GM19324 (cell line): ENCODE results near the gene OPCML.

Source experiments
- ATAC-seq: cut with Tn5 transposase; IDR thresholded peaks from one replicate; pipeline ENCODE4 v1.9.1; 2021; ENCODE audit warnings: mild to moderate bottlenecking, moderate library complexity; ENCODE audit not compliant: unreplicated experiment, low FRiP score

Gene OPCML

DNA sequence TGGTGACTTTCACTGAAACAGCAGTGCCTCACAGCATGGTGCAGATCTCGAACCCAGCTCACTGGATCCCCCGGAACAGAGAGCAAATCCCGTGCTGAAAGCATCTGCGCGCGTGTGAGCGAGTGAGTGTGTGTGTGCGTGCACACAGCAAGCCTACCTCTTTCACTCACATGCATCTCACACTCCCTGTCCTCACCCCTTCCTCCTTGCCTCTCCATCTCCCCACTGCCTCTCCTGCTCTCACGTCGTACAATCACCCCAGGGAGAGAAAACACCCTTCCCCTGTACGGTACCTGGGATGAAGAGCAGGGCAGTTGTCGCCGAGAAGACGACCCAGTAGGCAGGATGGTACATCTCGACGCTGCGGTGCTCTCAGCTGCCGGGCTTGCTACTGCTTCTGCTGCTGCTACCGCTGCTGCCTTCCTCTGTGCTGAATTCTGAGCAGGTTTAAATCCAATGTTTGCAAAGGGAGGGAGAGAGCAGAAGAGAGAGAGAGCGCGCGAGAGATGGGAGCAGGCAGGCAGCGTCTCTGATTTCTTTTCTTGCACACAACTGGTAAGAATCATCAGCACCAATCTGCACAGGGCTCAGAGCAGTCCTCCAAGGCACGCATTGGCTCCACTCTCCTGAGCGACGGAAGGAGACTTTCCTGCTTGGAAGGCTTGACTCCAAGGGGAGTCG lies at the start of gene OPCML:
Gene OPCML, minus strand, starts transcription at position 531 of the 681 bp plus-strand sequence.
- no peak for ATAC-seq

DNA sequence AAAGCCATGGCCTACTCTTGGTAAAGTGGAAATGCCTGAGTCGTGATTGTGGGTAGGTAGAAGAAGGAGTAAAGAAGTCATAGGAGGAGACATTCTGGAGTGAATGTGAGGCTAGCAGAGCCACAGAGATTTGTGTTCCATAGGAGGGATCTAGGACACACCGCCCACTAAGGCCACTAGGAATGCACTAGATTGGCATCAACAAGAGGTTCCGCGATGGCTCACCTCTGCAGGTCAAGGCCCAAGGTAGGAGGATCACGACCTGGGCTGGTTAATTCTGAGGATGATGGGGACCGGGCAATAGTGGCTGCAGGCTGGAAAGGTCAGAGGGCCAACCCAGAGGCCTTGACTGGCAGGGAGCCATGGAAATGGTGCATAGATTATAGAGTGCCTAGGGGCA lies 48.8 kb upstream of the OPCML start:
- no peak for ATAC-seq

DNA sequence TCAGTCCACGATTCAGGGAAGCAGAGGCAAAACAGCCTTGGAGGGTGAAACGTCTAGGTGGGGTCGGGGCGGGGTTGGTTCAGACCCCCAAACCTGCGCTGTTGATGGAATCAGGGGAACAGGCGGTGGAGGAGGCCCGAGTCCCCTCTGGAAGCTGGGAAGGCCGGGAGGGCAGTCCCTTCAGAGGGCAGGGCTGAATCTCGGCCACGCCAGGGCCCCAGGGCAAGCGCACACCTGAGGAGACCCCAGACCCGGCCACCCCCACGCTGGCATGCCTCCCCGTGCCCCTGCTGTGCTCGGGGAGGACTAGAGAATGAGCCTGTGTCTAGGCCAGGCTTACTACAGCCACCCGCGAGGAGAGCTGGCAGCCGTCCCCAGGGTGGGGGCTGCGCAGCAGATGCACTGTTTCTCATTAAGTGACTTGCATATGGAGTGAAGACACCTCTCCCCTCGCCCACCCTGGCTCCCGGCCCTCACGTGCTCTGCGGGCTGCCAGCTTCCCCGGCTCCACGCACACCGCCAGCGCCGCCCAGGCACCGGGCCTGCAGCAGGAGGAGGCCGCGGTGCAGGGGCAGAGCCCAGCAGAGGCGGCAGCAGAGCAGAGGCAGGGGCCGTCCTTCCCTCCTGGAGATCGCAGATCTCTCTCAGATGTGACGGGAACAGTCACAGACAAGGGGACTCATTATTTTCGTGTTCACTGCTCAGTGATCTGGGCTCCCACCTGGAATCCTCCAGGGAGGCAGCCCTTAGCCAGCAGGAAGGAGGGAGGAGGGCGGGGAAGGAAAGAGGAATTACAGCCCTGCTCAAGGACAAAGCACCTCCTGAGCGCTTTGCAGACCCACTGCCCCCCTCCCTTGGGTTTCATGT lies 47.1 kb upstream of the OPCML start:
- no peak for ATAC-seq

DNA sequence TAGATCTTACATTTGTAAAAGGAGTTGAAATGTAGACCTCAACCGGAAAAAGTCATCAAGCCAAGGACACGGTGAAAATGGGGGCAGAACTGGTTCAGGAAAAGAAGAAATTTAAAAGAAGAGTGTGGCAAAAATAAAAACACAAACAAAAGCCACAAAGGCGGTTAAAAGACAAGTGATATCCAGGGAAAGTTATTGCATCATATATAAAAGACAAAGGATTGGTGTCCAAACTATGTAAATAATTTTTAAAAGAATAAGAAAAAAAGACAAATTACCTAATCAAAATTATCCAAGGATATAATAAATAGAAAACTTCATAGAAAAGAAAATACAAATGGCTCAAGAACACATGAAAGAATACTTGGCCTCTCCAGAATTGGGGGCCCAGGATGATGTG lies 45.1 kb upstream of the OPCML start:
- ATAC-seq = no peak

DNA sequence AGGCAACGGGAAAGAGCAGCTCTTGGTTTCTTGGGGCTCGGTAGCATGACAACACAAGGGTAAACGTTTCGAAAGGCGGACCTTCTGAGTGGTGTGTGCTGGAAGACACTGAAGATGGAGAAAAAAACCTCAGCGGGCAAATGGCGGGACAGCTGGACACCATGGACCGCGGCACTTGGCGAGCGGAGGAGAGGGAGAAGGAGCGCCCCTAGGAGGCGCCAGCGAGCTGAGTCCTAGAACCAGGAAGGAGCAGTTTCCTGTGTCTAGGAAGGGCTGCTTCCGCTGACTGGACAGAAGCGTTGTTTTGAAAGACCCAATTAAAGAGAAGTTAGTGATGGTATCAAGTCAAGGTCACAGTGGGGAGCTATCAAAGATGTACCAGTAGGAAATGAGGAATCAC lies 44.0 kb upstream of the OPCML start:
- ATAC-seq = no peak

DNA sequence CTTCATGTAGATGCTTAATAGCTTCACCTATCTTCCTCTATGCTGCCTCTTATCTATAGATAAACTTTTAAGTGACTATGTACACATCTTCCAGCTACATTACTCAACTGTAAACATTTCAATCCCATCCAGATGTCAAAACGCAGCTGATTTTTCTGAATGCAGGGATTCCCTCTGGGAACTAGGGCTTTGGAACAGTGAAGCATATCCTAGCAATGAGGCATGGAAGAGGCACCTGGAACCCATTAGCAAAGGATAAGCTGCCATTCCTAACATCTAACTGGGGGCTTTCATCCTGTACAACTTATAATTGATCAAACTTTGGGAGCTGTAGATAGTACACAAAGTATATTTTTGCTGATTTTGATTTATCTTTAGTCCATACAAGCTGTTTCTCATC lies 40.8 kb upstream of the OPCML start:
- ATAC-seq = no peak

DNA sequence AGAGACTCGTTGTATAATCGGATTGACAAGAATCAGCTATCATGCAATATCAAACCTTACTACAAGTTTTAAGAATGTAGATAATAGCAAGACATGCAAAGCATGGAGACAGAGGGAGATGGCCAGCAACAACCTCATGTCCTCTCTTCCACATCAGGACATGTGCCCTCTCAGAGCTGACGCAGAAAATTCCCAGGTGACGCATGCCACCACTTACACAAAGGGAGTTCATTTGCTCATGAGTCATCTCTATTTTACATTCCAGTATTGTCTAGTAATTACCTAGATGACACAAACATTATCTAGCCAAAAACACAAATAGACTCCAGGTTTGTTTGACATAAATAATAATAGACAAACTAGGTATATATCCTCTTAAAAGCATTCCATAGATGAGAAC lies 38.1 kb upstream of the OPCML start:
- ATAC-seq = no peak

DNA sequence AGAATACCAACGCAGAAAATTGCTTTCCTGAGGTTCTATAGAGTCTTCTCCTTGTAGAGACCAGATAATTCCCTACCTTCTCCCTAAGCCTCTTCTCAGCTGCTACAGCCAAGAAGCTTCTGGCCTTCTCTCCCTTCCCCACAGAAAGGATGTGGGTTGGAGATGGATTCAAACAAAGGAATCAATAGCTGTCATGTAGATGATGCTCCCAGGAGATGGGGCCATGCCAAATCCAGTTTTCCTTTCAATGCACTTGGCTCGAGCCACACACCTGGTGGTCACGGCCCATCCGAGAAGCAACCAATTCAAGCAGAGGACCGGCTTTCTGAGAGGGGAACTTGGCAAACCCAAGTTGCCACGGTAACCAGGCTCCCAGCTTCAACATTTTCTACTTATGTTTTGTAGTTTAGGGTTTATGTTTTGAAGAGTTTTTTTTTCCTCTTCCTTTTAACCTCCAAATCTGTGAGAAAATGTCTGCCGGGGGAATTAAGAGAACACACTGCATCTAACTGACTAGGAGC lies 31.3 kb upstream of the OPCML start:
- no peak for ATAC-seq

DNA sequence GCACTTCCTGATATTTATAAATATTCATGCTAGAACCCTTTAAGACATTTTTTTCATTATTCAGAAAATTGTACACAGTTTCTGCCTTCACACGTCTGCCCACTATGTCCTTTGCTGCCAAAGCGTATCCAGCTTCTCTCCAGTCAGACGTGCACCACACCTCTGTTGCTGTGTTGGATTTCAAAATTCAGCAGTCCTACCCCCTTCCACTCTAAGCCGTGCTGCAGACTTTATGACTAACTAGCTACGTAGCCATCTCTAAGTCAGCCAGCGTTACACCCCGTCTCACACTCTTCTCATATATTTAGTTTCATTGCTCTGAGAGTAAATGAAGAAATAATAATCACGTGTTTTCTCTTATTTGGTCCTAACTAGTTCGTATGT lies 28.2 kb upstream of the OPCML start:
- no peak for ATAC-seq

DNA sequence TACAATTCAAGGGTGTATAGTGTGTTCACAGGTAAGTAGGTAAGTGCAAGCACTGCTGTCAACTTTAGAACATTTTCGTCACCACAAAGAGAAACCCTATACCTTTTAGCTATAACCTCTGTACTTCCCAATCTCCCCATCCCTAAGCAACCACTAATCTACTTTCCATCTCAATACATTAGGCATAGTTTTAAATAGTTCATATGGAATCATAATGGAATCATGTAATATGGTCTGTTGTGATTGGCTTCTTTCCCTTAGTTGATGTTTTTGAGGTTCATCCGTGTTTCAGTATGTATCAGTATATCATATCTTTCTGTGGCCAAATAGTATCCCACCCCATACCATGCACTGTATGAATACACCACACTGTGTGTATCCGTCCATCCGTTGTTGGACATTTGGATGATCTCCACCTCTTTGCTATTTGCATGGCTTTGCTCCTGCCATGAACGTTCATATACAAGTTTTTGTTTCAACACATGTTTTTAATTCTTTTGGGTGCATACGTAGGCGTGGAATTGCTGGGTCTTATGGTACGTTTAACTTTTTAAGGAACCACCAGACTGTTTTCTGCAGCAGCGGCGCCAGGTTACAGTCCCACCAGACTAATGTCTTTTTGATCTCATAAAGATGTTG lies 27.7 kb upstream of the OPCML start:
- ATAC-seq = no peak

DNA sequence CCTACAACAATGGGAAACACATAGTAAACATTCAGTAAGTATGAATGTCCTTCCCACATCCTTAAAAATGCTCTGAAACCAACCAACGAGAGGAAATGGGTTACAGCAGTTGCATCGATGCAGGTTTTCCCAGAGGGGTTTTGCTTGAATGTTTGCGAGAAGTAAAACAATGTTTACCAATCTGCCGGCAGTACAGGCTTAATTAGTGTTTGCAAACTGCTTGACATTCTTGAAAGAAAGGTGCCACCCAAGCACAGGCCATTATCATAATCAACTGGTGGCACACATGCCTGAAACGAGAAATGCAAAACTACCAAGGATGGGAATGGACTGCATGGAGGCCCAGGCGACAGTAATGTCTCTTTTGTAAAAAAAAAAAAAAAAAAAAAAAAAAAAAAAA lies 27.1 kb upstream of the OPCML start:
- no peak for ATAC-seq

DNA sequence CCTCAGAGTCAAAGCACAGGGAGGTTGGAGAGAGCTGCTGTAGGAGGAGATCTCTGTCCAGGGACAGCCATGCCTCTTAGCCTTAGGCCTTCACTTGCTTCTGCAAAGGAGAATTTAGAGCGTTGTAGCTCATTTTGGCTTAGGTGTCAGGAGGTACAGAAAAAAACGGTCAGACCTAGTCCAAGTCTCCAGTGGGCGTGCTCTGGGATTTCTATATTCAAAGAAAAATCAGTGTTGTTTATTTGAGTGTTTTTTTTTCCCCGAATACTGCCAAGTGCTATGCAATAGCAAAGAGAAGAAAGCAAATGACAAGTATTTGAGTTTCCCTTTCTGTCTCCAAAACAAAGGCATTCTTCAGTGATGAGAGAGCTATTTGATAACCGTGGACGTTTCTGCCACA lies 22.7 kb upstream of the OPCML start:
- ATAC-seq = no peak

DNA sequence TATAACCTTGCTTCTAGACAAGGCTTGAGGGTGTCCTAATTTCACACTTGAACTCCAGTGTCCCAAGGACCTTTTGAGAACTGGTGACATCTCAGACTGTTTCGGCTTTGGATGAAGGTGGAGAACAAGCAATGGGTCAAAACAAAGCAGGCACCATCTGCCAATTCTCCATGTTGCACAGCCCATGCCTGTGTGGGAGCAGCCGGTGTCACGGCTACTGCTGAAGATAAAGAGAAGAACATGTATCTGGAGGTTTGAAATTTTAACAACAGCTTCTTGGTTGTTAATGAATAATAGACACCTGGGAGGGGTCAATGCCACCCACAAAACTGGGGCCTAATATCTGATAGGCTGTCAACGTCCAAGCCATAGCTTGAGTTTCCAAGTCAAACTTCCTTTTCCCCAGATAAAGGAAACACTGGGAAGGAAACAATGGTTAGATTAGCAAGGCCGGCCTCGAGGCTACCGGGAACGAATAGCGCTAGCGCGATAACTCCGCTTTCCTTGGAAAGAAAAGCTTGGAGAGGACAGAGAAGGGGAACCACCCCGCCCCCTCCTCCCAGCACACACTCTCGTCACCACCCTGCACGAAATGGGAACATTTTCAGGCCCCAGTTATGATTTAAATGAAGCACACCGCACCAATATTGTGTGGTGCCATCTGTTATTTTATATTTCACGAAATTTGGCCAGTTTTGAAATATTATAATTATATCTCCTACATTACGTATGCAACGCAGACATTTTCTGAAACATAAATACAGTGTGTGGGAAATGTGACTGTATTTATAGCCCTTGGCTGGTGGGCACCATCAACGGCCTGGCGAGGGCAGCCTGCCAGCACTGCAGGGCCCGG lies 21.8 kb upstream of the OPCML start:
- ATAC-seq = no peak

DNA sequence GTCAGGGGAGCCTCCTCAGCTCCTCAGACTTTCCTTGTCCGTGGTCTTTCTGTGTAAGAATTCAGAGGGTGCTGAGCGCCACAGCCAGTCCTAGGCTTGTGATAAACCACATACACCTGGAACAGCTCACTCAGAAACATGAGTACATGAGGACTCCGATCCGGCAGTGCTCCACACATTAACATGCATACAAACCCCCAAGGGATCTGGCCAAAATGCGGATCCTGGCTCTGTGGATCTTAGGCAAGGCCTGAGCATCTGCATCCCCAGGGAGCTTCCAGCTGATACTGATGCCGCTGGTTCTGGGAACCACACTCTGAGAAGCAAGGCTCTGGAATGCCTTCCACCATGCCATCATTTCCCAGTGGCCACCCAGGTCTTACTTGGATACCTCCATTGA lies 20.6 kb upstream of the OPCML start:
- ATAC-seq = no peak

DNA sequence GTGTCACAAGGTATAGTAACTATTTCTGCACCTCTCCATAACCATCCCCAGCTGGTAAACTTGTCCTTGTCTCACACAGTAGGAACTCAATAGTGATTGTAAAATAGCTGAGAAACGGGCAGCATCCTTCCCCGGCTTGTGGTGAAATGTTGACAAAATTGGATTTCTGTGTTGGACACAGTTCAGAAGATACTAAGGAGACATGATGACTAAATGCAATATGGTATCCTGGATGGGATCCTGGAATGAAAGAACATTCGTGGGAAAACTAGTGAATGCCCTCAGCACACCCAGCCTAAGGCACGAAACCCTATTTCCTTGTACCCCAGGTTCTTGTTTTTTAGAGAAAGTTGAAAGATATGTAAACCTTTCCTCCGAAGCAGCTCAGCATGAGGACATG lies 18.8 kb upstream of the OPCML start:
- no peak for ATAC-seq

DNA sequence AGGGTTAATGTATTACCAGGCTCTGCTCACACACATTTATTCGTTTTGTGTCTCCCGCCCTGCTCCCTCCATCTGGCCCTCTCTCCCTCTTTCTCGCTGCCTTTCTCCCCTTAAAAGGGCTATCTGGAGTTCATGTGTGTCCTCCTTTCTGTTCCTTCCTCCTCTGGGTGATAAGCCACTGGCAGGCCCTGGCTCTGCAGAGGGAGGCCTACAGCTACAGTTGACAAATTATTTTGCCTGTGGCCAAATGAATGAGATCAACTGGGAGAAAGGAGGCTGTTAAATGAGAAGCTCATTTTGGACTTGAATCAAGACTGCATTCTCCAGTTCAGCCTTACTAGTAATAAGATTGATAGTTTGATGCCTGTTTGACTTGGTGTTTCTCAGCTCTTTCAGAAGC lies 17.5 kb upstream of the OPCML start:
- ATAC-seq = no peak

DNA sequence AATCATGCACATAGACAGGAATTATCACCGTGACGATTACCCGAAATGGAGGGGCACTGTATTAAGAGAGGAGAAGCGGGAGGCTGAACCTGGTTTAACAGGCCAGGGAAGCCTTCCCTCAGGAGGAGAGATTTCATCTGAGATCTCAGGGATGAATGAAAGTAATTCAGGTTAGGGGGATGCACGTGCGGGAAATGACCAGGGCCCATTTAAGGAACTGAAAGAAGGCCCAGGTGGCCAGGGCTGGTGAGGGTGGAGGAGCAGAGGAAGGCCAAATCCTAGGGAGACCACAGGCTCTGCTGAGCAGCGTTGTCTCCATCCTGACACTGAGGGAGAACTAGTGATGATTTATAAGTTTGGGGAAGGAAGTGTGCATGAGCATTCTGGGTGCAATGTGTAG lies 16.3 kb upstream of the OPCML start:
- ATAC-seq = no peak

DNA sequence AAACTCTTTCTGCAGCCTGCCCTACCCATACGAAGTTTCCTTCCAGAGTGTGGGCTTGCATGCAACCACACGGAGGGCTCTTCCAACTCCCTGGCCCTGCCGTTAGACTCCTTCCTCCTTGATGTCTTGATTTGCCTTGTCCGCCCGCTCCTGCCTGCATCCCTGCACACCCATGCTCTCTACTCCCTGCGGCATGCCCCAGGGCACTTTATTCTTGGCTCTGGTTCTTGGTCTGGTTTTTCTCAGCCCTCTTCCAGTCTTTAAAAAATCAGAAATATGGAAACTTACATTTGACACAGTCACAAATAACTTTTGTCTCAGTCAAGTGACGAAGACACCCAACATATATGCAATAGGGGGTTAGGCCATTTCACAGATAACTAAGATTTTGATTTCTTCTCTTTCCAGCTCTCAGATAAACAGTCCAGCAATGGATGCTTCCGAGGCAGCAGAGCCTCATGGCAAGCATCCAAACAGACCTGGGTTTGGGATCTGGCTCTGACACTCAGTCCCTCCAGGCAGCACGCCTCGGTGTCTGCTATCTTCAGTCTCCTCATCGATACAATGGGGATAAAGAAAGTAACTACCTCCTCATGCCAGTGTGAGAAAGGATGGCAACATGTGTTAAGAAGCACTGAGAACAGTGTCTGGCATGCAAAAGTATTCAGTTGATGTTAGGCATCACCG lies 15.7 kb upstream of the OPCML start:
- no peak for ATAC-seq

DNA sequence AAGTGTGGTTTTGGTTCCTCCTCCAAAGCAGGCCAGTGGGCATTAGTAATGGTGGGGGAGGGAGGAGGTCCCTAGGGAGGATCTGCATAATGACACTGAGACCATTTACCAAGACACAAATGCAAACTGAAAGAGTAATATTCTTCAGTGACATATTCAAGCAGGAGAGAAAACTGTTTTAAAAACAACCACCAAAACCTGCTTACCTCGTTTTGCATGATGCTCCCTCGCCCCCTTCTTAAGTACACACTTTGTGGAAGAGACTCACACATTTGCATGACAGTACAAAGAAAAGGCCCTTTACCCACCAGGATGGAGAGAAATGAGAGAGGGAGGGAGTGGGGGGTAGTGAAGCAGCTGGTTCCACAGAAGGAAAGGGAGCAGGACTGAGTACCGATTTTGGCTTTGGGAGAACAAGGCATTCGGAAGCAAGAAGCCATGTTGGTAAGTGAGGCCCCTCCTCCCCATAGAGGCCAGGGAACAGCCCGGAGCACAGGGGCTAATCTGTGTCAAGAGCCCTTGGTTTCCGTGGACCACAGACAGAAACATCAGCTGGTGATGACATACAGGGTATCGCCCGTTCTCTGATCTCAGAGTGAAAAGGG lies 13.0 kb upstream of the OPCML start:
- peak; percentile 48 for ATAC-seq

DNA sequence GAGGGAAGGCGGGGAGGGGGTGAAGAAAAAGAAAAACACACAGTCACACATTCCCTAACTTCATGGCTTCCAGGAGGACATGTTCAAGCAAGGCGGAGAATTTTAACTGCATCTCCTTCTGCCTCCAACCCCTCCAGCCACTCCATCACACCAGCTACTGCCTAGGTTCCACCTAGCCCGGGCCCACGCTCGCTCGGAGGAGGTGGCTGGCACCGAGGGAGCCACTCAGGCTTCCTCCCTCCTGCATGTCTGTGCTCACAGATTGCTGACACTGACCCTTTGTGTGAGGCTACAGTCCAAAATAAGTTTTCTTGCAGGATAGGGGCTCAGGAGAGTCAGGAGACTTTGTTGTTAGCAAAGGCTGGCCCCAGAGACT lies 9.4 kb upstream of the OPCML start:
- ATAC-seq = no peak
